Measurements from ENCODE around the gene CD59. TPM values are rescaled to one million over a fixed set of nuclear protein-coding genes. Genes with fewer than 3 reads are reported as not detected.

CD59 gene
- total and polyA plus RNA-seq, 2 of the 13 experiments (the other 11 are each of a cell fraction or from before 2014, with no cell fraction given): 127 to 289 TPM

DNA sequence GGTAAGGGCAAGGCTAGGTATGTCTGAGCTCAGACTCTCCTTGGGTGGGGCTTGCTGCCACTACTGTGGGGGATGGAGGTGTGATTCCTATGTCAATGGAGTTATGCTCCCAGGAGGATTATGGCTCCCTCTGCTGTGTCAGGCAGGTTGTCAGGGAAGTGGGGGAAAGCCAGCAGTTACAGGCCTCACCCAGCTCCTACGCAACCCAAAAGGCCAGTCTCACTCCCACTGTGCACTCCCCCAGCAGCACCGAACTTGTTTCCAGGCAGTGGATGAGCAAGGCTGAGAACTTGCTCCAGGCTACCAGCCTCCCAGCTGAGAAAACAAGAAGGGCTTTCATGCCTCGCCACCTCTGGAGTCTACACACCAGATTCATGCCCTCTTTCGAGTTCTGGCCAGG lies 53.8 kb downstream of the CD59 start:
- ATAC-seq: peak; percentile 61
- ChIA-PET CTCF (ENCODE audit: low intra/inter-chr PET ratio, low total read pairs) (no interaction called here), POLR2A (interaction anchor here (1.9 kb wide), 1 partner anchor 17 kb away, joined by 6 read pairs; no protein-coding TSS in a partner anchor)
- 0 out of 2 replicates have a peak, but pooled peaks have one; percentile 14 for TF ChIP-seq ZFX (CRISPR knock-in tag; IDR thresholded peaks at IDR 0.05; ENCODE audit: low read depth)
- TF ChIP-seq ZNF891 (CRISPR knock-in tag; IDR thresholded peaks at IDR 0.05): no peak
- 0 out of 2 replicates have a peak, but pooled peaks have one; percentile 13 for TF ChIP-seq SALL1 (CRISPR knock-in tag; IDR thresholded peaks at IDR 0.05)
- peak; percentile 57 for TF ChIP-seq STAG1 (CRISPR knock-in tag; IDR thresholded peaks at IDR 0.05)
- TF ChIP-seq, protein P1, sequence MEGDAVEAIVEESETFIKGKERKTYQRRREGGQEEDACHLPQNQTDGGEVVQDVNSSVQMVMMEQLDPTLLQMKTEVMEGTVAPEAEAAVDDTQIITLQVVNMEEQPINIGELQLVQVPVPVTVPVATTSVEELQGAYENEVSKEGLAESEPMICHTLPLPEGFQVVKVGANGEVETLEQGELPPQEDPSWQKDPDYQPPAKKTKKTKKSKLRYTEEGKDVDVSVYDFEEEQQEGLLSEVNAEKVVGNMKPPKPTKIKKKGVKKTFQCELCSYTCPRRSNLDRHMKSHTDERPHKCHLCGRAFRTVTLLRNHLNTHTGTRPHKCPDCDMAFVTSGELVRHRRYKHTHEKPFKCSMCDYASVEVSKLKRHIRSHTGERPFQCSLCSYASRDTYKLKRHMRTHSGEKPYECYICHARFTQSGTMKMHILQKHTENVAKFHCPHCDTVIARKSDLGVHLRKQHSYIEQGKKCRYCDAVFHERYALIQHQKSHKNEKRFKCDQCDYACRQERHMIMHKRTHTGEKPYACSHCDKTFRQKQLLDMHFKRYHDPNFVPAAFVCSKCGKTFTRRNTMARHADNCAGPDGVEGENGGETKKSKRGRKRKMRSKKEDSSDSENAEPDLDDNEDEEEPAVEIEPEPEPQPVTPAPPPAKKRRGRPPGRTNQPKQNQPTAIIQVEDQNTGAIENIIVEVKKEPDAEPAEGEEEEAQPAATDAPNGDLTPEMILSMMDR (CRISPR knock-in tag; IDR thresholded peaks at IDR 0.05): peak; percentile 47
- TF ChIP-seq, protein P2, sequence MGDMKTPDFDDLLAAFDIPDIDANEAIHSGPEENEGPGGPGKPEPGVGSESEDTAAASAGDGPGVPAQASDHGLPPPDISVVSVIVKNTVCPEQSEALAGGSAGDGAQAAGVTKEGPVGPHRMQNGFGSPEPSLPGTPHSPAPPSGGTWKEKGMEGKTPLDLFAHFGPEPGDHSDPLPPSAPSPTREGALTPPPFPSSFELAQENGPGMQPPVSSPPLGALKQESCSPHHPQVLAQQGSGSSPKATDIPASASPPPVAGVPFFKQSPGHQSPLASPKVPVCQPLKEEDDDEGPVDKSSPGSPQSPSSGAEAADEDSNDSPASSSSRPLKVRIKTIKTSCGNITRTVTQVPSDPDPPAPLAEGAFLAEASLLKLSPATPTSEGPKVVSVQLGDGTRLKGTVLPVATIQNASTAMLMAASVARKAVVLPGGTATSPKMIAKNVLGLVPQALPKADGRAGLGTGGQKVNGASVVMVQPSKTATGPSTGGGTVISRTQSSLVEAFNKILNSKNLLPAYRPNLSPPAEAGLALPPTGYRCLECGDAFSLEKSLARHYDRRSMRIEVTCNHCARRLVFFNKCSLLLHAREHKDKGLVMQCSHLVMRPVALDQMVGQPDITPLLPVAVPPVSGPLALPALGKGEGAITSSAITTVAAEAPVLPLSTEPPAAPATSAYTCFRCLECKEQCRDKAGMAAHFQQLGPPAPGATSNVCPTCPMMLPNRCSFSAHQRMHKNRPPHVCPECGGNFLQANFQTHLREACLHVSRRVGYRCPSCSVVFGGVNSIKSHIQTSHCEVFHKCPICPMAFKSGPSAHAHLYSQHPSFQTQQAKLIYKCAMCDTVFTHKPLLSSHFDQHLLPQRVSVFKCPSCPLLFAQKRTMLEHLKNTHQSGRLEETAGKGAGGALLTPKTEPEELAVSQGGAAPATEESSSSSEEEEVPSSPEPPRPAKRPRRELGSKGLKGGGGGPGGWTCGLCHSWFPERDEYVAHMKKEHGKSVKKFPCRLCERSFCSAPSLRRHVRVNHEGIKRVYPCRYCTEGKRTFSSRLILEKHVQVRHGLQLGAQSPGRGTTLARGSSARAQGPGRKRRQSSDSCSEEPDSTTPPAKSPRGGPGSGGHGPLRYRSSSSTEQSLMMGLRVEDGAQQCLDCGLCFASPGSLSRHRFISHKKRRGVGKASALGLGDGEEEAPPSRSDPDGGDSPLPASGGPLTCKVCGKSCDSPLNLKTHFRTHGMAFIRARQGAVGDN (CRISPR knock-in tag; IDR thresholded peaks at IDR 0.05): 0 out of 2 replicates have a peak, but pooled peaks have one; percentile 10
- H2AFZ ChIP-seq (ENCODE audit: low read length): no peak overlapping the region
- no peak for FAIRE-seq
- H3K4me2 ChIP-seq (ENCODE audit: low read depth, low read length): 0 out of 2 replicates have a peak overlapping the region, but pooled peaks have one; percentile 29
- in situ Hi-C loops (cut with HindIII; ENCODE audit: extremely low pct_ligation_motif_present, low pct_unique_long_range_greater_than_20kb) (loop anchor here (10.0 kb wide), 1 partner anchor 518 kb away; the partner anchor contains the start of gene CSTF3), intact Hi-C loops (cut with micrococcal nuclease; ENCODE audit: unreplicated experiment) (no loop called here)
- H3K4me1 ChIP-seq (ENCODE audit: insufficient read depth, low read length): no peaks in the 10 kb centered on the region
- BruUV-seq (replicated peaks): no TSS peak
- no peak overlapping the region for H3K4me3 ChIP-seq (replicated peaks in 1 of 3; ENCODE audit: insufficient read depth in 1 of 3, low read depth in 2 of 3, low read length in 3 of 3)
- no peak overlapping the region for H3K27ac ChIP-seq (ENCODE audit: extremely low read length, insufficient read depth, low read length)
- no peaks in the 10 kb centered on the region for H3K36me3 ChIP-seq (replicated peaks in 1 of 2; ENCODE audit: control insufficient read depth in 1 of 2, insufficient read depth in 2 of 2, low read length in 2 of 2)
- H3K27me3 ChIP-seq (ENCODE audit: control insufficient read depth in 1 of 2, insufficient read depth in 2 of 2, low read length in 2 of 2): no peaks in the 10 kb centered on the region; a peak in 1 of 5 replicates
- H3K9ac ChIP-seq (ENCODE audit: insufficient read depth, low read depth, low read length): no peak overlapping the region
- WGBS (ENCODE audit: low lambda C conversion rate): 35% methylated on average over 3 of the region's 4 CpGs
- H3K9me3 ChIP-seq (ENCODE audit: low read length): no peaks in the 10 kb centered on the region
- DNase-seq (ENCODE audit: low spot score): no peak
- no peaks in the 10 kb centered on the region for H4K20me1 ChIP-seq (ENCODE audit: insufficient read depth, low read length)
- no peaks in the 10 kb centered on the region for H3K79me2 ChIP-seq (ENCODE audit: insufficient read depth, low read length)

All from HepG2 (cell line).